DOHH2 (cell line): Measurements from ENCODE around the gene INTS7.

ENCODE experiments used
- EZH2phosphoT487 ChIP-seq: fragments of 200-600 bp; sonication (generic); IDR thresholded peaks from 2 replicates; pipeline ENCODE4 v1.6.1; 2017; ENCODE audit warnings: borderline replicate concordance, mild to moderate bottlenecking, antibody characterized with exemption, low read length, moderate library complexity, mixed read lengths
- TF ChIP-seq, protein P1 (sequence below): fragments of 200-600 bp; sonication (generic); IDR thresholded peaks from one replicate; pipeline ENCODE4 v1.5.1; 2014; ENCODE audit warnings: antibody characterized with exemption, mild to moderate bottlenecking, low read depth, low read length; ENCODE audit not compliant: poor library complexity, severe bottlenecking

DNA sequence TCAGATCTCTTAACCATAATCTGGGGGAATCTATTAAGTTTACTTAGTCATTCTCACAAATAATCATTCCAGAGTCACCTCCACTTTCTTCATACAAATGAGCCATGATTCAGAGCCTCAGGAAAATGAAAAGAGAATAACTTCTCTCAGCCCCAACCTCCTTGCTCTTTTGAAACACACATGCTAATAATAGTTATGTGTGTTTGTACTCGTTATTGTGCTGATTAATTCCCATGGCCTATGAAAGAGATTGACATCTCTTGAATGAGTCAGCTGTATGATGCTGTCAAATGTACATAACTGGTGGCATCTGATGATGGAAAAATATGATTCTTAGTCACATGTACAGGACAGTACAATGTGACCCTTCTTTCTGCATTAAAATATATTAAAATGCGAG is 41.7 kb upstream of the INTS7 start:
- TF ChIP-seq, protein P1, sequence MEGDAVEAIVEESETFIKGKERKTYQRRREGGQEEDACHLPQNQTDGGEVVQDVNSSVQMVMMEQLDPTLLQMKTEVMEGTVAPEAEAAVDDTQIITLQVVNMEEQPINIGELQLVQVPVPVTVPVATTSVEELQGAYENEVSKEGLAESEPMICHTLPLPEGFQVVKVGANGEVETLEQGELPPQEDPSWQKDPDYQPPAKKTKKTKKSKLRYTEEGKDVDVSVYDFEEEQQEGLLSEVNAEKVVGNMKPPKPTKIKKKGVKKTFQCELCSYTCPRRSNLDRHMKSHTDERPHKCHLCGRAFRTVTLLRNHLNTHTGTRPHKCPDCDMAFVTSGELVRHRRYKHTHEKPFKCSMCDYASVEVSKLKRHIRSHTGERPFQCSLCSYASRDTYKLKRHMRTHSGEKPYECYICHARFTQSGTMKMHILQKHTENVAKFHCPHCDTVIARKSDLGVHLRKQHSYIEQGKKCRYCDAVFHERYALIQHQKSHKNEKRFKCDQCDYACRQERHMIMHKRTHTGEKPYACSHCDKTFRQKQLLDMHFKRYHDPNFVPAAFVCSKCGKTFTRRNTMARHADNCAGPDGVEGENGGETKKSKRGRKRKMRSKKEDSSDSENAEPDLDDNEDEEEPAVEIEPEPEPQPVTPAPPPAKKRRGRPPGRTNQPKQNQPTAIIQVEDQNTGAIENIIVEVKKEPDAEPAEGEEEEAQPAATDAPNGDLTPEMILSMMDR, result no peak
- TF ChIP-seq EZH2phosphoT487, result no peak
